HEK293 (cell line): Measurements from ENCODE around the gene NUP50.

Source experiments
- BCL6B ChIP-seq: fragments of 450-650 bp; formaldehyde crosslinking; IDR thresholded peaks from 2 replicates; pipeline ENCODE4 v1.5.1; 2017; ENCODE audit warnings: missing biosample characterization, missing genetic modification characterization
- CTCF ChIP-seq: fragments of 450-650 bp; formaldehyde crosslinking; IDR thresholded peaks from 2 replicates; pipeline ENCODE4 v1.5.1; 2016; ENCODE audit warnings: missing biosample characterization, missing genetic modification characterization
- PRDM10 ChIP-seq: fragments of 450-650 bp; formaldehyde crosslinking; IDR thresholded peaks from 2 replicates; pipeline ENCODE4 v1.5.1; 2016; ENCODE audit warnings: missing biosample characterization, missing genetic modification characterization
- REST ChIP-seq: fragments of 450-650 bp; formaldehyde crosslinking; IDR thresholded peaks from 2 replicates; pipeline ENCODE4 v1.5.1; 2016; ENCODE audit warnings: missing biosample characterization, missing genetic modification characterization
- ZNF266 ChIP-seq: fragments of 450-650 bp; formaldehyde crosslinking; IDR thresholded peaks from 2 replicates; pipeline ENCODE4 v1.5.1; 2016; ENCODE audit warnings: missing biosample characterization, missing genetic modification characterization, low read depth
- ZNF292 ChIP-seq: fragments of 450-650 bp; formaldehyde crosslinking; IDR thresholded peaks from 2 replicates; pipeline ENCODE4 v1.5.1; 2016; ENCODE audit warnings: low read depth, missing biosample characterization, missing genetic modification characterization, borderline replicate concordance
- ZNF664 ChIP-seq: fragments of 450-650 bp; formaldehyde crosslinking; IDR thresholded peaks from 2 replicates; pipeline ENCODE4 v1.5.1; 2016; ENCODE audit warnings: missing biosample characterization, missing genetic modification characterization
- ZSCAN18 ChIP-seq: fragments of 450-650 bp; formaldehyde crosslinking; IDR thresholded peaks from 2 replicates; pipeline ENCODE4 v1.5.1; 2016; ENCODE audit warnings: missing biosample characterization, missing genetic modification characterization

GRCh38 chr22:45202333-45203149 is 38.8 kb downstream of the NUP50 start:
- TF ChIP-seq REST (tag by site-specific recombination) (no peak), PRDM10 (tag by site-specific recombination) (no peak), ZNF292 (tag by site-specific recombination) (no peak), ZSCAN18 (tag by site-specific recombination) (no peak), ZNF664 (tag by site-specific recombination) (no peak), ZNF266 (no peak), BCL6B (no peak), CTCF (no peak)
